NCI-H1436 (cell line): ENCODE results near the gene NBEAL2.
"Not testable (repeated sequence)": the region's sequence is repeated elsewhere in the genome, so short reads cannot be mapped to it uniquely, and the experiment has no call there.

Source experiments
- DNase-seq: peaks from one replicate; lab custom pipeline; 2025; lab: John Stamatoyannopoulos, UW

The NBEAL2 gene

DNA sequence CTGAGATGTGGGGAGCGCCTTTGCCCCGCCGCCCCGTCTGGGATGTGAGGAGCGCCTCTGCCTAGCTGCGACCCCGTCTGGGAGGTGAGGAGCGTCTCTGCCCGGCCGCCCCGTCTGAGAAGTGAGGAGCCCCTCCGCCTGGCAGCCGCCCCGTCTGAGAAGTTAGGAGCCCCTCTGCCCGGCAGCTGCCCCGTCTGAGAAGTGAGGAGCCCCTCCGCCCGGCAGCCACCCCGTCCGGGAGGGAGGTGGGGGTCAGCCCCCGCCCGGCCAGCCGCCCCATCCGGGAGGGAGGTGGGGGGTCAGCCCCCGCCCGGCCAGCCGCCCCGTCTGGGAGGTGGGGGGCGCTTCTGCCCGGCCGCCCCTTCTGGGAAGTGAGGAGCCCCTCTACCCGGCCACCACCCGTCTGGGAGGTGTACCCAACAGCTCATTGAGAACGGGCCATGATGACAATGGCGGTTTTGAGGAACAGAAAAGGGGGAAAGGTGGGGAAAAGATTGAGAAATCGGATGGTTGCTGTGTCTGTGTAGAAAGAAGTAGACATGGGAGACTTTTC, 15.4 kb upstream of the NBEAL2 start:
- not testable (repeated sequence) for DNase-seq

DNA sequence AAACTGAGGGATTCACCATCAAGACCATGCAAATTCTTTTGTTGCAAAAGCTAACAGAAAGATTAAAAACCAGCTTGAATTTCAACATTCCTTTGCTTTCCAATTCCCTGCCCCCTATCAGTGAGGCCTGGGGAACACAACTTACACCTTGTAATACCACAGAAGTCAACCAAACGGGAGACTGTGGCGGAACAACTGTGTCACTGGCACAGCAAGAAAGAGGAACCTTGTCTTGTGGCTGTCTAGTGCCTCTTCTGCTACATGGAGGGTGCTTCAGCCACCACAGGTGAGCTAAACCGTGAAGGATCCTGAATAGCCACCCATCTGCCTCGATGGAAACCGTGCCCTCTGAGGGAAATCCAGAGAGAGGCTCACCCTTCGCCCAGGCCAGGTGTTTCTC, 14.3 kb upstream of the NBEAL2 start:
- no peak for DNase-seq

GRCh38 chr3:46966811-46967210, 12.7 kb upstream of the NBEAL2 start:
- no peak for DNase-seq

- DNase-seq, result no peak
Measured at GRCh38 chr3:46968783-46969428, 10.6 kb upstream of the NBEAL2 start.

- no peak for DNase-seq
Measured at GRCh38 chr3:46970391-46971091, 8.9 kb upstream of the NBEAL2 start.

DNA sequence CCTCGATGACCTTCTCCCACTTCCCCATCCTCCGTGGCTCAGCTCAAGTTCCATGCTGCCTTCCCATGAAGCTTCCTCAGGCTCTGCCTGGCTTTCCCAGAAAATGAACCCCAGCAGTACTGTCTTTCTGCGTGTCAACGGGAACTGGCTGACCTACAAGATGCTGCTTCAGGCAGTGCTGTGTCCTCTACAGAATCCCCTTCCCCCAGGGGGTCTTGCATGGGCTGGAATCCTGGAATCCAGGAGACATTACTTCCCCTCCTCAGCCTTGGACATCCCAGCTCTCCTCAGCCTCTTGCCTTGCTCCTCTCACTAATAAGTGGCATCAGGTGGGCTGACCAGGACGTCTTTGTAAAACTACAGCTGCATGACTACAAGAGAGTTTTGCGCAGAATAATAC, 8.3 kb upstream of the NBEAL2 start:
- DNase-seq, result no peak

DNA sequence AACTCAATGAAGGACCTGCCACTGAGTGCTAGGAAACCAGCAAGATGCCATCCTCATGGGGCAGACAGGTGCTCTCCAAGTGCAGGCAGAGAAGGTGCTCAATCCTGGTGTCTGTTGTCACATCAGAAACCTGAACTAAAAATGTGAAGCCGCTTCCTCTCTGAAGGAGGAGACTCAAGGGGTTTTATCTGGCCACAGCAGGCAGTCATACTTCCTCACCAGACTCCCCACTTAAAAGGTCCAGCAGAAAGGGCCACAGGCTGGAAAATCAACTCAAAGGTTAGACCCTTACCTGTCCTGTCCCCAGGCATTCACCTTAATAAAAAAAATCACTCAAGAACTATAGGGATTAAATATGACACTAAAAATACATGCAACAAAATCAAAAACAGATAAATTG, 7.7 kb upstream of the NBEAL2 start:
- DNase-seq, result no peak

DNA sequence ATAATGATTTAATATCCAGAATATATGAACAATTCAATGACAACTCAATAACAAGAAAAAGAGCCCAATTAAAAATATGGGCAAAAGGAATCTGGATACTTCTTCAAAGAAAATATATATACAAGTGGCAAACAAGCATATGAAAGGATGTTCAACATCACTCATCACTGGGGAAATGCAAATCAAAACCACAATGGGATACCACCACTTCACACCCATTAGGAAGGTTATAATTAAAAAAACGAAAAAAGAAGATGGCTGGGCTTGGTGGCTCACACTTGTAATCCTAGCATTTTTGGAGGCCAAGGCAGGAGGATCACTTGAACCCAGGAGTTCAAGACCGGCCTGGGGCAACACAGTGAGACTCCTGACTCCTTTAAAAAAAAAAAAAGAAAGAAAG, 7.1 kb upstream of the NBEAL2 start:
- DNase-seq, result no peak

- no peak for DNase-seq
Measured at GRCh38 chr3:46974421-46975171, 4.9 kb upstream of the NBEAL2 start.

GRCh38 chr3:46976326-46977190, 2.9 kb upstream of the NBEAL2 start, which contains the start of gene CCDC12:
TSS of gene CCDC12 (minus strand) at chr3:46976745. CDS start at chr3:46976732, 13 bp downstream.
- peak; percentile 83 for DNase-seq

GRCh38 chr3:46977811-46978195, 1.7 kb upstream of the NBEAL2 start:
- no peak for DNase-seq

- DNase-seq, result no peak
Measured at GRCh38 chr3:46978381-46978780, 1.1 kb upstream of the NBEAL2 start.

DNA sequence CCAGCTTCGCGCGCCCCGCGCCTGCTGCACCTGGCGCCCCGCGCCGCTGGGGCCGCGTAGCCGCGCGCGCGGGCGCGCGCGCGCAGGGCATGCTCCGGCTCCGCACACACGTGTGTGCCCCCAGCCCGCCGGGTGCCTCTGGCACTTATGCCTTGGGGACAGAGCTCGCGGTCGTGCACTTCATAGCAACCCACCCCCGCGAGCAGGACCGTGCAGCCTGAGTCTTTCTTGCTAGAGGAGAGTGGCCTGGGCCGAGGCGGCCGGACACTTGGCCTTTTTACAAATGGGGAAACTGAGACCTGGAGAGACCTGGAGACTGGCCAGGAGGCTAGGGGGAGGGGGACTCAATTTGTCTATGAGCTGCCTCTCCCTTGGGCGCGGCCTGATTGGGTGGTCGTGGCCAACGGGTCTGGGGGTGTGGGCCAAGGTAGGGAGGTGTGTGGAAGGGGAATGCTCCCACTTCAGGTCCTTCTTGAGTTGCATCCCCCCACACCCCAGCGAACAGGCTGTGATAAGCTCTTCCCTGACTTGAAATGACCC, 562 bp downstream of the NBEAL2 start:
- DNase-seq, result no peak

DNA sequence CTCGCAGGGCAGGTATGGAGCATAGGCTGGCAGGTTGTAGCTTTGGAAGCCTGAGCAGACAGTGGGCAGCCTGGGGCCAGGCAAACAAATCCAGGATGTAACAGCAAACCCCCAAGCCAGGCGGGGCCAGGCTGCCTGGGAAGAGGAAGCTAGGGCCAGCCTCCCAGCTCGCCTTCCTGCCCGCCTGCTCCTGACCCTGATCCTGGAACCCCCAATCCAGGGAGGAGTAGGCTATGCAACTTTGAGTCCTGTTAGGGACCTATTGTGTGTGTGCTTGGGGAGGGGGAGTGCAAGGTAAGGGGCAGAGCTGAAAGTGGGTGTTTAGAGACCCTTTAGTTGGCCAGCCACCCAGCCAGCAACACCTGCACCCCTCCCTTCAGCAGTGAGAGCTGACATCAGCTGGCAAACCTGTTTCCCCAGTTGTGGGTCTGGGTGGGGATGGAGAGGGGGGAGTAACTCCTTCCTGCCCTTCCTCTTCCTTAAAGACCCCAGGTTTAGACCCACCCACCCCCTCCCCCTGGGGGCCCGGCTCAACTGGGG, 2.5 kb downstream of the NBEAL2 start:
- no peak for DNase-seq

DNA sequence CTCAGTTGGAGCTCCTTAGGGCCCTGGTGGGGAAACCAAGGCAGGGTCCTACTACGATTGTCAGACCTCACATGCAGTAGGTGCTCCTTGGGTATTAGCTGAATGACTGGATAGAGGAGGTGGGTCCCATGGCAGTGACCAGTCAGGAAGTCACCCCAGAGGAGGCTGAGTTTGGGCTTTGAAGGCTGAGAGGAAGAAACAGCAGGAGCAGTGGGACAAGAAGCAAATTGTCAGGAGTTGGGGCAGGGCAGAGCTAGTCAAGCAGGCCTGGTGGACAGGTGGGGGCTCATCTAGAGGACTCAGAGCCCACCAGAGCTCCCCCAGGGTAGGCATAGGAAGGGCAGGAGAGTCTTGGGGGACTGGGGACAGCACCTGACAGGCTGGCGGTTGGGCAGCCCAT, 3.1 kb downstream of the NBEAL2 start:
- no peak for DNase-seq

GRCh38 chr3:46984591-46985459, 5.4 kb downstream of the NBEAL2 start:
- no peak for DNase-seq

GRCh38 chr3:46985588-46985987, 6.1 kb downstream of the NBEAL2 start:
- DNase-seq, result no peak

- DNase-seq, result no peak
Measured at GRCh38 chr3:46986055-46986730, 6.7 kb downstream of the NBEAL2 start.

DNA sequence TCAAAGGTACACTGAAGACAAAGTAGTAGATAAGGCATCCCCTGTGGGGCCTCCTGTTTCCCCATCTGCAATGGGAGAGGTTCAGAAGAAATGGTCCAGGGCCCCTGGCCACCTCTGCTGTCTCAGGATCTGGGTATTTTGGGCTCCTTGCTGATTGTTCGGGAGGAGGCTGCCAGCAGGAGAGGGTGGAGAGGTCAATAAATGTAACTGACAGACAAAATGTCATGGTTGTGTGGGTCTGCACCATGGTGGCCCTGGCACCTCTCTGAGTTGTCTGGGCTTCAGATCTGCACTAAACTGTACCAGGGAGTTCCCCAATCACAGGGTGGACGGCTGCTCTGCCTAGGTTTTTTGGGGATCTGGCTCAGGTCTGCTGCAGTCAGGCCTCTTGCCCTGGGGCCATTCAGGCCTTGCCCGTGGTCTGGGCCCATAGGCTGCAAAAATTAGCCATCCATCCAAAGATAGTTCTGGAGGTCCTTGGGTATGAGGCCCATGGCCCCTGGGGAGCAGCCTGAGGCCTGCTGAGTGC, 7.4 kb downstream of the NBEAL2 start:
- DNase-seq, result no peak
